ENCODE results near the gene SUN1.

SUN1 gene

DNA sequence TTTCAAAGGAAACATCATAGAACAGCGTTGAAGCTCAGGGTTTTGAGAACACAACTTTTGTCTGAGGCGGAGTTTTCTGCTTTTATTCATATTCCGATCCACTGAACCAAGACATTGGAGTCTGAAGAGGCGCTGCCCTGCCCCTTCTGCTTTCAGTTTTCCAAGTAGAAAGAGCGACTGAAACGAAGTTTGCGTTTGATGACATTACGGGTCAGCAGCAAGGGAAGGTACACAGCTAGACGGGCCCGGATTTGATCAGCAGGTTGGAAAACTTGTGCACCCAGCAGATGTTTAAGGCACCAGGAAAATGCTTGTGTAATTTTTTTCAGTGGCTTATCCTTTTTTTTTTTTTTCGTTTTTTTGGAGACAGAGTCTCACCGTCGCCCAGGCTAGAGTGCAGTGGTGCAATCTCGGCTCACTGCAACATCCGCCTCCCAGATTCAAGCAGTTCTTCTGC, 720 bp downstream of the SUN1 start:
- TF ChIP-seq, protein P1, sequence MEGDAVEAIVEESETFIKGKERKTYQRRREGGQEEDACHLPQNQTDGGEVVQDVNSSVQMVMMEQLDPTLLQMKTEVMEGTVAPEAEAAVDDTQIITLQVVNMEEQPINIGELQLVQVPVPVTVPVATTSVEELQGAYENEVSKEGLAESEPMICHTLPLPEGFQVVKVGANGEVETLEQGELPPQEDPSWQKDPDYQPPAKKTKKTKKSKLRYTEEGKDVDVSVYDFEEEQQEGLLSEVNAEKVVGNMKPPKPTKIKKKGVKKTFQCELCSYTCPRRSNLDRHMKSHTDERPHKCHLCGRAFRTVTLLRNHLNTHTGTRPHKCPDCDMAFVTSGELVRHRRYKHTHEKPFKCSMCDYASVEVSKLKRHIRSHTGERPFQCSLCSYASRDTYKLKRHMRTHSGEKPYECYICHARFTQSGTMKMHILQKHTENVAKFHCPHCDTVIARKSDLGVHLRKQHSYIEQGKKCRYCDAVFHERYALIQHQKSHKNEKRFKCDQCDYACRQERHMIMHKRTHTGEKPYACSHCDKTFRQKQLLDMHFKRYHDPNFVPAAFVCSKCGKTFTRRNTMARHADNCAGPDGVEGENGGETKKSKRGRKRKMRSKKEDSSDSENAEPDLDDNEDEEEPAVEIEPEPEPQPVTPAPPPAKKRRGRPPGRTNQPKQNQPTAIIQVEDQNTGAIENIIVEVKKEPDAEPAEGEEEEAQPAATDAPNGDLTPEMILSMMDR (IDR thresholded peaks at IDR 0.05; ENCODE audit: insufficient read depth, low read length, poor library complexity, severe bottlenecking) = no peak
- H3K27me3 ChIP-seq (replicated peaks; ENCODE audit: control insufficient read depth, insufficient read depth, low read length) = no peaks in the 10 kb centered on the region
- H3K36me3 ChIP-seq (ENCODE audit: control insufficient read depth, insufficient read depth, low read length) = peaks cover 1% of the 10 kb centered on the region
- DNase-seq (ENCODE audit: extremely low read depth, insufficient read length) = no peak
- peak overlapping the region; percentile 57; the same call in 1 of the 2 replicates for H3K4me3 ChIP-seq (replicated peaks; ENCODE audit: low read depth, low read length)

DNA sequence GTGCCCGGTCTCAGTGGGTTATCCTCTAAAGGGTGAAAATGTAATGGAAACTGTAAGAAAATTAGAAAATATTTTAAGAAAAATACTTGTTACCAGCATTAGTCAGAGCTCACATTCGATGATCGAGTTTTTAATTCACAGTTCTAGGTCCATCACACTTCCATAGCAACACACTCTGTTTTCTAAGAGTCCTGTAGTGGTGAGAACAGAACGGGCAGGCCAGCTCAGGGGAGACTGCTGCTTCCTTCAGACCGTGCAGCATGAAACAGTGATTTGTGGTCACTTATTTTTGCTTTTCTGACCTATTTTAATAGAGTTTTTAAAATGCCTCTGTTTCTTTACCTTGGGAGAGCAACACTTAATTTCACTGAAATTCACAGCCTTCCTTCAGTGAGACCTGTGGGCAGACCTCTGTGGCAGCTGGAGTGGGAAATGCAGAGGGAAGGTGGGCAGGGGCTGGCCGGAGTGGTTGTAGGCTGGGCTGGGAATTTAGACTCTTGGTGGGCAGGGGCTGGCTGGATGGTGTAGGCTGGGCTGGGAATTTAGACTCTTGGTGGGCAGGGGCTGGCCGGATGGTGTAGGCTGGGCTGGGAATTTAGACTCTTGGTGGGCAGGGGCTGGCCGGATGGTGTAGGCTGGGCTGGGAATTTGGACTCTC, 1.5 kb downstream of the SUN1 start:
- DNase-seq (ENCODE audit: extremely low read depth, insufficient read length) = no peak
- H3K4me3 ChIP-seq (replicated peaks; ENCODE audit: low read depth, low read length) = no peak overlapping the region
- H3K27me3 ChIP-seq (replicated peaks; ENCODE audit: control insufficient read depth, insufficient read depth, low read length) = no peaks in the 10 kb centered on the region
- TF ChIP-seq, protein P1 (IDR thresholded peaks at IDR 0.05; ENCODE audit: insufficient read depth, low read length, poor library complexity, severe bottlenecking) = no peak
- H3K36me3 ChIP-seq (ENCODE audit: control insufficient read depth, insufficient read depth, low read length) = no peaks in the 10 kb centered on the region; the same call in 1 of the 2 replicates

DNA sequence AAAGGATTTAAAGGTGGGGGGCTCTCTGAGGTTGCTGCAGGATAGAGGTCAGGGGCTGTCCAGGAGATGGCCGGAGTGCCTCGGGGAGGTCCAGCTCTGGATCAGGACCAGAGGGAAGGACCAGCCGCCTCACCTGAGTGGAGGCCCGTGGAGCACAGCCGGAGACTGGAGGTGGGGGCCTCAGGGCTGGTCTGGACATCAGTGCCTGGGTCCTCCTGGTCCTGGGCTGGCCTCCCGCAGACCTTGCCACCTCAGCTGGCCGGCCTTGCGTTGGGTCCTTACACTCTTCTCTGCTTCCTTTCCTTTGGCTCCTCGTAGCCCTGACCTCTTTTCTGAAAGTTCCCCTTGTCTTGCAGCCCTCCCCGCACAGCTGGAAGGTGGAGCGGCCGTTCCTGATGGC, 2.0 kb downstream of the SUN1 start:
- H3K27me3 ChIP-seq (replicated peaks; ENCODE audit: control insufficient read depth, insufficient read depth, low read length) = no peaks in the 10 kb centered on the region
- no peaks in the 10 kb centered on the region; the same call in 1 of the 2 replicates for H3K36me3 ChIP-seq (ENCODE audit: control insufficient read depth, insufficient read depth, low read length)
- DNase-seq (ENCODE audit: extremely low read depth, insufficient read length) = no peak
- TF ChIP-seq, protein P1 (IDR thresholded peaks at IDR 0.05; ENCODE audit: insufficient read depth, low read length, poor library complexity, severe bottlenecking) = no peak
- no peak overlapping the region for H3K4me3 ChIP-seq (replicated peaks; ENCODE audit: low read depth, low read length)

DNA sequence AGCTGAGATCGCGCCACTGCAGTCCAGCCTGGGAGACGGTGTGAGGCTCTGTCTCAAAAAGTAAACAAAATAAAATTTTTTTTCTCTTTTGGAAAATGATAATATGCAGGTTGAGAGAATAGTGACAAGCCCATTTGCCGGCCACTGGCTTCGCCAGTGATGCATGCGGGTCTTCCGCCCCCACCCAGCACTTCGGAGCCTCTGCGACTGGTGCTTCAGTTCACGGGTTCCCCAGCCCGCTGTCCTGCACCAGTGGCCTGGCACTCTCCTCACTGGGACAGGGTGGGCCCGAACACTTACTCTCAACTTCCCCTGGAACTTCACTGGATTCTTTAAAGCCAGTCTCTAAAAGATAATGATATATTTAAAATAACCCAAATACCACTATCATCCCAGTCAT, 2.7 kb downstream of the SUN1 start:
- peaks cover under 1% of the 10 kb centered on the region for H3K36me3 ChIP-seq (ENCODE audit: control insufficient read depth, insufficient read depth, low read length)
- TF ChIP-seq, protein P1 (IDR thresholded peaks at IDR 0.05; ENCODE audit: insufficient read depth, low read length, poor library complexity, severe bottlenecking) = no peak
- no peaks in the 10 kb centered on the region for H3K27me3 ChIP-seq (replicated peaks; ENCODE audit: control insufficient read depth, insufficient read depth, low read length)
- no peak for DNase-seq (ENCODE audit: extremely low read depth, insufficient read length)
- no peak overlapping the region for H3K4me3 ChIP-seq (replicated peaks; ENCODE audit: low read depth, low read length)

DNA sequence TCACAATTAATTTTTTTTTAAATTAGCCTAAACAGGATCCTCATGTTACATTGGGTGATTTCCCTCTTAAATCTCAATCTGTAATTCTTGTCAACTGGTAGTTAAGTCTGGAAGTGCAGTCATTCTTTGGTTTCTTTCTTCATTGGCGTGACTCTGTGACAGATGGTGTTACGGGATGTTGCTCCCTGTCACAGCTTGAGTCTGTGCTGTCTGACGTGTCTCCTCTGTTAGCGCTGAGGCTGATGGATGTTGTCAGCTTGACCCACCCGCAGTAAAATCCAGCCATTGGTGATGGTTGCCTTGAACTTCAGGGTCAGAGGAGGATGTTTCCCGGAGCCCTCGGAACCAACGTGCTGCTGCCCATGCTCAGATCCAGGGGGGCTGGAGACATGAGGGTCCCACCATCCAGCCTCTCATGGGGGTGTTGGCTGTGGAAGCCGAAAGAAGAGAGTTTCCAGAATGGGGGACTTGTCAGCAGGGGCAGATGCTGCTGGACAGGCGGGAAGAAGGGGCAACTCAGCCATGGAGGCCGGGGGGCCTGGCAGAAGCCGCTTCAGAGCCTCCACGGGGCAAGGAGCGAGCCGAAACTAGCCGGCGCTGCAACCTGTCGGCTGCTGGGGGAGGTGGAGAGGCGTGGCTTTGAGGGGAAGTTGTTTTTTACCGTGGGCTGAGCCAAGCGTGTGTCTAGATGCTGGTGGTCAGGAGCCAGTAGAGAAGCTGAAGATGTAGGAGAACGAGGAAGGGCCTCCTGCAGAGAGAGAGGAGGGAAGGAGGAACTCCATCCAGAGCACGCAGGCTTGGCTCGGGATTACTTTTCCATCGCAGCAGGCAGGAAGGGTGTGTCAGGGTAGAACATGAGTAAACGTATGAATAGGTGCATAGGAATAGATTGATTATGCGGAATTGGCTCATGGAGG, 3.5 kb downstream of the SUN1 start:
- no peak overlapping the region for H3K4me3 ChIP-seq (replicated peaks; ENCODE audit: low read depth, low read length)
- TF ChIP-seq, protein P1 (IDR thresholded peaks at IDR 0.05; ENCODE audit: insufficient read depth, low read length, poor library complexity, severe bottlenecking) = no peak
- H3K36me3 ChIP-seq (ENCODE audit: control insufficient read depth, insufficient read depth, low read length) = peaks cover 4% of the 10 kb centered on the region
- no peaks in the 10 kb centered on the region for H3K27me3 ChIP-seq (replicated peaks; ENCODE audit: control insufficient read depth, insufficient read depth, low read length)
- no peak for DNase-seq (ENCODE audit: extremely low read depth, insufficient read length)
